Activated CD8-positive, alpha-beta memory T cell treated with anti-CD3 and anti-CD28 coated beads for 24 hours (primary cell): ENCODE data around the gene ACRV1.
"Not testable (repeated sequence)": the region's sequence is repeated elsewhere in the genome, so short reads cannot be mapped to it uniquely, and the experiment has no call there.

Experiments
- DNase-seq: peaks from one replicate; pipeline ENCODE4 v3.0.0-alpha.2; 2020

The ACRV1 gene

GRCh38 chr11:125680747-125681146 lies at the start of gene ACRV1:
ACRV1 (minus strand) TSS chr11:125680847; CDS start chr11:125680780, 67 bp downstream.
- DNase-seq: no peak

GRCh38 chr11:125728969-125729368 lies 48.3 kb upstream of the ACRV1 start:
- no peak for DNase-seq

DNA sequence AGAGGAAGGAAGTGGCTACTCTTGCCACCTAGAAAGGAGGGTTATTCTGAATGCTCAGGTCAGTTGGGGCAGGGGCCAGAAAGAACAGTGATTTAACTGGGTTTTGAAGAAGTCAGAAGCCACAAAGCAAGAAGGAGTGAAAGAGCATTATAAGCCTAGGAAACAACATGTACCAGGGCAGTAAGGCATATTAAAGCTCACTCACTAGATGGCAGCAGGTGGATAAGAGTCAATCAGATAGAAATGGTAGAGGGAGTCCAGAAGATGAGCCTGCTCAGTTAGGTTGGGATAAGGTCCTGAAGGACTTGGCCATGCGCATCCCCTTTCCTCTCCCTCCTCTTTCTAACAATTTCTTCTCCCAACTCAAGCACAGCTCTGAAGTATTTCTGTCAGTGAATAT lies 43.5 kb upstream of the ACRV1 start:
- no peak for DNase-seq

- DNase-seq: no peak
Observed at GRCh38 chr11:125720781-125721180, 40.1 kb upstream of the ACRV1 start.

- DNase-seq: not testable (repeated sequence)
Observed at GRCh38 chr11:125704686-125705085, 24.0 kb upstream of the ACRV1 start.

DNA sequence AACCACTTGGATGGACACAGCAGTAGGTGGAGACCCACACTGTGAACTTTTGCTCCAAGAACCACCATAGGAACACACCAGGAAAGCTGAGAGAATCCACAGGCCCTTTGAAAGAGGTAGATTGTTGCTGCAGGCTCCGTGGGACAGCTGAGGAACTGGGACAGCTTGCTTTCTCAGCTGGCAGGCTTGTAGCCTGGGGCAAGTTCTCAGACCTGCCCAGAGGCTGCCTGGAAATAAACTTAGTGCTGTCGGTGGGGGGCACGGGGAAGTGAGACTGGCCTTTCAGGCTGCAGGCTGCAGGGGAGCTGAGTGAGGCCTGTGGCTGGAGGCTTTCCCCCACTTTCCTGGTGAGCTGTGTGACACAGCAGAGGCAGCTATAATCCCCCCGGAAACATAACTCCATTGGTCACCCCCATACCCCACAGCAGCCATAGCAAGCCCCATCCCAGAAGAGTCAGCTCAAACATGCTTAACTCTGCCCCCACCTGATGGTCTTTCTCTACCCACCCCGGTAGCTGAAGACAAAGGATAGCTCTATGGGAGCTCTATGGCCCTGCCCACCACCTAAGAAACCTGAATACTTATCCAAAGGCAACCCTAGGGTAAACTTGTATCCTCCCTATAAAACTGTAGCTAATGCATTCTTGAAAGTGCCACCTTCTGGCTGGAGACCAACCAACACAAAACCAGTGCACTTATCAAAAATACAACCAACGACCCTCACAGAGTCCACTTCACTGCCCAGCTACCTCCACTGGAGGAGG lies 21.4 kb upstream of the ACRV1 start:
- no peak for DNase-seq

GRCh38 chr11:125701018-125701610 lies 20.5 kb upstream of the ACRV1 start:
- DNase-seq: no peak

DNA sequence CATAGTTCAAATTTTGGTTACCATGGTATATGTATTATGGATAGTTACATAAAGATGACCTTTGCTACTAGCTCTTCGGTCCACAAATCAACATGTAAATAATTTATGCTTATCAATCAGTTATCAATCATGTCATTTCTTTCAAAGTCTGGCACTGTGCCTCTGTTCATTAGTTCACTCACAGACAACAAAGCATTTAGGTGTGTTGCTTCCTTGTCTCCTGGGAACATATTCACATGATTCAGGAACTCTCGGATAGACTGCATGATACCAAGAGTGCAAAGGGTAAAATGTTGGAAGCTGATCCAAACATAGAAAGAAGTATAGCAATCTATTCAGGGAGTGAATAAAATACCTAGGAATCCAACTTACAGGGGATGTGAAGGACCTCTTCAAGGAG lies 14.3 kb upstream of the ACRV1 start:
- no peak for DNase-seq

DNA sequence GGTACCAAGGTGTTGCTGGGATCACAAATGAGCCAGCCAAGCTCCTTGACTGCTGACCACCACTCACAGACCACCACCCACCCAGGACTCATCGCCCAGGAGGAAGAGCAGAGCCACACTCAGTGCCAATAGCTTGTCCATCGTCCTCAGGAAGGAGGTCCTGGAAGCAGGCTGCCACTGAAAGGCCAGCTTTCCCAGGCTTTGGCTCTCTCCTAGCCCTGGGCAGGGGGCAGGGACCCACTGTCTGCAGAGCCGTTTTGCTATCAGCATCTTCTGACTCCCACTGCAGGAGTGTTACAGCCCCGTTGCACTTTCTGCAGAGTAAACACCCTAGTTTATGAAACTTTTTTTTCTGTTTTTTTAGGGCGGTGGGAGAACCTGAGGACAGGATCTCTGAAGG lies 12.2 kb upstream of the ACRV1 start:
- no peak for DNase-seq

GRCh38 chr11:125690006-125690405 lies 9.4 kb upstream of the ACRV1 start:
- no peak for DNase-seq

DNA sequence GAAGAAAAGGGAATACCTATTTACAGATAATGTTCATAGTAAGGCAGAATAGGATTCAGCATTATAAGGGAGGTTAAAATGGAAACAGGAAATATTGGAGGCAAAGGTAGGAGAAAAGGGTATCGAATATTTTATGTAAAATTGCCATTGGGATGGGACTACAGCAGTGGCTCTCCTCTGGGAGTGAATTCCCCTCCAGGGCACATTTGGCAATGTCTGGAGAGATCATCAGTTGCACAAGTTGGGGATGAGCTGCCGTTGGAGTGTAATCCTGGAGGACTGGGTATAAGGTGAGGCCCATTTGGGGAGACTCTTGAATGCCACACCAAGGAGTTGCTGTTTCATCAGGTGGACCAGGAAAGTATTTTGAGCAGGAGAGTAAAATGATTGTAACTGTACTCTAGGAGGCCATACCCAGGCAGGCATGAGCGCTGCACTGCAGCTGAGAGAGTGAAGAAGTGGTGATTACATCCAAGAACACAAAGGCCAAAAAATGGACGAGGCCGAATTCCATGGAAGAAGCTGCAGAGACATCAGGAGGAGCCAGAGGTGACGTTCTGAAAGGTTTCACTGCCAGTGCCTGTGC lies 8.7 kb upstream of the ACRV1 start:
- no peak for DNase-seq

GRCh38 chr11:125688632-125689031 lies 8.0 kb upstream of the ACRV1 start:
- DNase-seq: no peak

GRCh38 chr11:125688066-125688465 lies 7.4 kb upstream of the ACRV1 start:
- DNase-seq: no peak

GRCh38 chr11:125685228-125685627 lies 4.6 kb upstream of the ACRV1 start:
- DNase-seq: no peak

DNA sequence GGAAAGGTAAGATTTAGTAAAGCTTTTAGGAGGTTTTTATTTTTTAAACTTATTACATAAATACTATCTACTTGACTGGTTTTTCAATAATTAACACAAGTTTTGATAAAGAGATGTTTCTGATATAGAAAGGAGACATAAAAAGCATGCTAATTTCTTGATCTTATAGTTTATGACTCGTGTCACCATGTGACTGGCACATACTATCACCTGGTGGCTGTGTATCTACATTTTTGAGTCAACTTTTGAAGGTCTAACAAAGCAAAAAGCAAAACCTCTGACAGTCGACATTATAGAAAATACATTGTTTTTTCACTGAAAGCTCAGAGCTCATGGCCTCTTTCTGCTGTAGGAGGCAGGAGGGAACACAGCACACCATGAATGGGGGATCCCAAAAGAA lies 810 bp downstream of the ACRV1 start:
- no peak for DNase-seq

GRCh38 chr11:125679397-125679796 lies 1.2 kb downstream of the ACRV1 start:
- DNase-seq: no peak

DNA sequence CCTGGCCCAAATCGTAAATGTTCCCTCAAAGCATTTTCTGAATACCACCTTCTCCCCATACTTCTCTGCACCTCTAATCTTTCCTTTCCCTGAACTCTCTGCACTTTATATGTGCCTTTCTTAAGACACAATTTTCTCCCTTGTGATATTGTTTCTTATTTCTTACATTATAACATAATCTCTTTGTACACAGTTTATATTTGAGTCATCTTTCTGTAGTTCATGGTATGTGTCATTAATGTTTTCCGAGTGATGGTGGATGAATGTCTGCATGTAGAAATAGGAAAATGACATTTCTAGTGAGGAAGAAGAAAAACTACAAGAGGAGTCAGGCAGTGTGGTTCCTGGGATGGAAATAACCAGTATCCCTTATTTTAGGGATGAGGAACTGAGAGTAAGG lies 5.5 kb downstream of the ACRV1 start:
- DNase-seq: no peak

- no peak for DNase-seq
Observed at GRCh38 chr11:125674210-125674609, 6.4 kb downstream of the ACRV1 start.

GRCh38 chr11:125671561-125671960 lies 9.1 kb downstream of the ACRV1 start:
- no peak for DNase-seq

GRCh38 chr11:125670172-125670571 lies 10.5 kb downstream of the ACRV1 start:
- no peak for DNase-seq

DNA sequence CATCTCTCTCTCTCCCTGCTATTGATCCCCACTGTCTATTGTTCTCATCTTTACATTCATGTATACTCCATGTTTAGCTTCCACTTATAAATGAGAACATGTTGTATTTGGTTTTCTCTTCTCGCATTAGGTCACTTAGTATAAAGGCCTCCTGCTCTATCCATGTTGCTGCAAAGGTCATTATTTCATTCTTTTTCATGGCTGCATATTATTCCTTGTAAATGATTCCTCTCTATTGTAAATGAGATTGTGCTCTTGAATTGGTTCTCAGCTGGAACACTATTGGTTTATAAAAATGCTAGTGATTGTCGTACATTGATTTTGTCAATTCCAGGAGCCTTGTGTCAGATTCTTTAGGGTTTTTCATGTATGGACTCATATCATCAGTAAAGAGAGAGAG lies 13.5 kb downstream of the ACRV1 start:
- DNase-seq: no peak

GRCh38 chr11:125663910-125664309 lies 16.7 kb downstream of the ACRV1 start:
- no peak for DNase-seq

- no peak for DNase-seq
Observed at GRCh38 chr11:125662689-125663088, 18.0 kb downstream of the ACRV1 start.

DNA sequence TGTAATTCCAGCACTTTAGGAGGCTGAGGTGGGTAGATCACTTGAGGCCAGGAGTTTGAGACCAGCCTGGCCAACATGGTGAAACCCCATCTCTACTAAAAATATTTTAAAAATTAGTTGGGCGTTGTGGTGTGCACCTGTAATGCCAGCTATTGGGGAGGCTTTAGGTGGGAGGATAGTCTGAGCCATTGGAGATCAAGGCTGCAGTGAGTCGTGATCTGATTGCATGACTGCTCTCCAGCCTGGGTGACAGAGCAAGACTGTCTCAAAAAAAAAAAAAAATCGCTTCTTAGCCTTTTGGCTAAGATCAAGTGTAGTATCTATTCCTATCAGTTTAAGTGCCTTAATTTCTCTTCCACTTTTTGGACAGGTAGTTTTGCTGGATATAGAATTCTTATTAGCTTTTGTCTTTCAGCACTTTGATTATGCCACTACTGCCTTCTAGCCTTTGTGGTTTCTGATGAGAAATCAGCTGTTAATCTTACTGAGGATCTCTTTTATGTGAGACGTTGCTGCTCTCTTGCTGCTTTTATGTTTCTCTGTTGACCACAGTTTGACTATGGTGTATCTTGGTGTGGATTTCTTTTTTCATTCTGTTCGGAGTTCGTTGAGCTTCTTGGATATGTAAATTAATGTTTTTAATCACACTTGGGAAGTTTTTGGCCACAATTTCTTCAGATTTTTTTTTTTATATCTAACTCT lies 31.0 kb downstream of the ACRV1 start:
- DNase-seq: no peak
